Upper lobe of right lung (tissue), 1 donor: Measurements from ENCODE around the gene RBSN. TPM values are rescaled to one million over a fixed set of nuclear protein-coding genes. Genes with fewer than 3 reads are reported as not detected.

Source experiments
- ATAC-seq: fragments of 200-7000 bp; cut with Tn5 transposase; one replicate; pipeline ENCODE4 v1.9.1; 2020; ENCODE audit warnings: mild to moderate bottlenecking, moderate library complexity
- DNase-seq: peaks from one replicate; pipeline ENCODE4 v3.0.0-alpha.2; 2020
- H3K27ac ChIP-seq: fragments of 200-600 bp; one replicate; pipeline ENCODE4 v1.8.0; 2022
- H3K27me3 ChIP-seq: fragments of 200-600 bp; one replicate; pipeline ENCODE4 v1.8.0; 2022; ENCODE audit warnings: mild to moderate bottlenecking
- H3K36me3 ChIP-seq: fragments of 200-600 bp; one replicate; pipeline ENCODE4 v1.8.0; 2022
- H3K4me1 ChIP-seq: fragments of 200-600 bp; one replicate; pipeline ENCODE4 v1.8.0; 2022
- H3K4me3 ChIP-seq: fragments of 200-600 bp; one replicate; pipeline ENCODE4 v1.8.0; 2022; ENCODE audit warnings: mild to moderate bottlenecking
- H3K9me3 ChIP-seq: fragments of 200-600 bp; one replicate; pipeline ENCODE4 v1.8.0; 2022
- CTCF ChIP-seq: fragments of 200-600 bp; IDR thresholded peaks from one replicate; pipeline ENCODE4 v1.8.0; 2022; ENCODE audit warnings: antibody characterized with exemption
- intact Hi-C: fragments of 100-400 bp; cut with DNase I; formaldehyde crosslinking; loops from one replicate; pipeline ENCODE4 v1.11.0; 2022
- total RNA-seq: library from RNA; stranded (reverse); fragmentation: NEBNext Ultra II Directional; extraction: Animal tissue kit (Norgen Biotek cat#: 25700); gene quantifications from one replicate; pipeline ENCODE4 v1.2.1, GENCODE V29; 2021
- donor health status: DM: no; HTN: yes; CAD: no; lungs with severe emphysema.

RBSN gene
- total RNA-seq, 1 donor from 2014 or later = 27.6 TPM

- no peak overlapping the region for H3K4me3 ChIP-seq
- peaks cover 44% of the 10 kb centered on the region for H3K36me3 ChIP-seq
- TF ChIP-seq CTCF = no peak
- H3K27ac ChIP-seq = peak overlapping the region; percentile 37
- H3K9me3 ChIP-seq = no peaks in the 10 kb centered on the region
- H3K27me3 ChIP-seq = no peaks in the 10 kb centered on the region
- ATAC-seq = no peak
- no peak for DNase-seq
- intact Hi-C loops = no loop called here
- H3K4me1 ChIP-seq = peaks cover 19% of the 10 kb centered on the region
These were observed 2.9 kb downstream of the RBSN start for GRCh38 chr3:15096046-15096445.

GRCh38 chr3:15094187-15094875, 4.6 kb downstream of the RBSN start:
- ATAC-seq (no peak), DNase-seq (no peak)
- no peak for TF ChIP-seq CTCF
- Histone ChIP-seq H3K4me3 (no peak overlapping the region), H3K9me3 (no peaks in the 10 kb centered on the region), H3K36me3 (peaks cover 60% of the 10 kb centered on the region), H3K4me1 (peaks cover 14% of the 10 kb centered on the region), H3K27me3 (no peaks in the 10 kb centered on the region), H3K27ac (no peak overlapping the region)
- intact Hi-C loops = no loop called here

GRCh38 chr3:15092686-15093085, 6.3 kb downstream of the RBSN start:
- peaks cover 10% of the 10 kb centered on the region for H3K4me1 ChIP-seq
- H3K4me3 ChIP-seq = no peak overlapping the region
- H3K27me3 ChIP-seq = no peaks in the 10 kb centered on the region
- DNase-seq (no peak), ATAC-seq (no peak)
- H3K9me3 ChIP-seq = no peaks in the 10 kb centered on the region
- H3K36me3 ChIP-seq = peaks cover 76% of the 10 kb centered on the region
- intact Hi-C loops = no loop called here
- no peak overlapping the region for H3K27ac ChIP-seq
- no peak for TF ChIP-seq CTCF

GRCh38 chr3:15091575-15091974, 7.4 kb downstream of the RBSN start:
- peaks cover 86% of the 10 kb centered on the region for H3K36me3 ChIP-seq
- no peaks in the 10 kb centered on the region for H3K27me3 ChIP-seq
- no peak for TF ChIP-seq CTCF
- H3K27ac ChIP-seq = no peak overlapping the region
- H3K4me3 ChIP-seq = no peak overlapping the region
- H3K4me1 ChIP-seq = peaks cover under 1% of the 10 kb centered on the region
- DNase-seq = no peak
- no peak for ATAC-seq
- intact Hi-C loops = no loop called here
- H3K9me3 ChIP-seq = no peaks in the 10 kb centered on the region

- intact Hi-C loops = no loop called here
- ATAC-seq (no peak), DNase-seq (no peak)
- peaks cover 88% of the 10 kb centered on the region for H3K36me3 ChIP-seq
- H3K27me3 ChIP-seq = no peaks in the 10 kb centered on the region
- no peak overlapping the region for H3K27ac ChIP-seq
- TF ChIP-seq CTCF = no peak
- H3K4me1 ChIP-seq = no peaks in the 10 kb centered on the region
- no peak overlapping the region for H3K4me3 ChIP-seq
- H3K9me3 ChIP-seq = no peaks in the 10 kb centered on the region
These were observed 9.7 kb downstream of the RBSN start for GRCh38 chr3:15089201-15089600.

GRCh38 chr3:15086699-15087098, 12.2 kb downstream of the RBSN start:
- H3K9me3 ChIP-seq = no peaks in the 10 kb centered on the region
- H3K27ac ChIP-seq = no peak overlapping the region
- TF ChIP-seq CTCF = no peak
- intact Hi-C loops = no loop called here
- H3K4me1 ChIP-seq = peaks cover 9% of the 10 kb centered on the region
- ATAC-seq (no peak), DNase-seq (no peak)
- no peaks in the 10 kb centered on the region for H3K27me3 ChIP-seq
- peaks cover 95% of the 10 kb centered on the region for H3K36me3 ChIP-seq
- H3K4me3 ChIP-seq = no peak overlapping the region
